SK-N-SH (cell line): ENCODE results near the gene FGF10.

Experiments used
- CHD2 ChIP-seq: fragments of 150-350 bp; IDR thresholded peaks from 2 replicates; pipeline ENCODE4 v1.6.1; 2018; ENCODE audit warnings: low read length; ENCODE audit not compliant: partially characterized antibody
- EP300 ChIP-seq, 2 experiments: IDR thresholded peaks; 2 replicates each; pipeline versions ENCODE4 v1.4.0 to v1.6.1; 2012; ENCODE audit warnings: borderline replicate concordance in 1 of 2, low read depth in 1 of 2, low read length in 1 of 2
- EZH2phosphoT487 ChIP-seq: fragments of 200-600 bp; sonication (generic); IDR thresholded peaks from 2 replicates; pipeline ENCODE4 v1.6.1; 2017; ENCODE audit warnings: low read depth, mixed run types, mild to moderate bottlenecking, antibody characterized with exemption, moderate library complexity, borderline replicate concordance
- NFIC ChIP-seq: IDR thresholded peaks from 2 replicates; pipeline ENCODE4 v1.4.0; 2012; ENCODE audit warnings: borderline replicate concordance
- POLR2AphosphoS5 ChIP-seq: IDR thresholded peaks from 2 replicates; pipeline ENCODE4 v1.6.1; 2012; ENCODE audit warnings: low read depth, low read length
- RCOR1 ChIP-seq: fragments of 150-350 bp; IDR thresholded peaks from 2 replicates; pipeline ENCODE4 v1.6.1; 2017; ENCODE audit warnings: antibody characterized with exemption, low read length
- RFX5 ChIP-seq: IDR thresholded peaks from 2 replicates; pipeline ENCODE4 v1.6.1; 2012; ENCODE audit warnings: mild to moderate bottlenecking, improper control_type of control experiment, low read length
- TCF12 ChIP-seq: IDR thresholded peaks from 2 replicates; pipeline ENCODE4 v1.4.0; 2012
- TEAD4 ChIP-seq: IDR thresholded peaks from 2 replicates; pipeline ENCODE4 v1.4.0; 2012; ENCODE audit warnings: mild to moderate bottlenecking, borderline replicate concordance; ENCODE audit not compliant: insufficient read depth
- TF ChIP-seq, protein P1 (sequence below): IDR thresholded peaks from 2 replicates; pipeline ENCODE4 v1.4.0; 2012; ENCODE audit warnings: low read depth
- TF ChIP-seq, protein P2 (sequence below): IDR thresholded peaks from 2 replicates; pipeline ENCODE4 v1.6.1; 2012; ENCODE audit warnings: mild to moderate bottlenecking, low read depth, low read length, moderate library complexity
- TF ChIP-seq, protein P3 (sequence below): fragments of 200-600 bp; sonication (generic); IDR thresholded peaks from 2 replicates; pipeline ENCODE4 v1.6.1; 2017; ENCODE audit warnings: antibody characterized with exemption, mild to moderate bottlenecking, moderate library complexity
- TF ChIP-seq, protein P4 (sequence below): fragments of 150-350 bp; IDR thresholded peaks from 2 replicates; pipeline ENCODE4 v1.6.1; 2017; ENCODE audit warnings: antibody characterized with exemption, low read length, low read depth, borderline replicate concordance

DNA sequence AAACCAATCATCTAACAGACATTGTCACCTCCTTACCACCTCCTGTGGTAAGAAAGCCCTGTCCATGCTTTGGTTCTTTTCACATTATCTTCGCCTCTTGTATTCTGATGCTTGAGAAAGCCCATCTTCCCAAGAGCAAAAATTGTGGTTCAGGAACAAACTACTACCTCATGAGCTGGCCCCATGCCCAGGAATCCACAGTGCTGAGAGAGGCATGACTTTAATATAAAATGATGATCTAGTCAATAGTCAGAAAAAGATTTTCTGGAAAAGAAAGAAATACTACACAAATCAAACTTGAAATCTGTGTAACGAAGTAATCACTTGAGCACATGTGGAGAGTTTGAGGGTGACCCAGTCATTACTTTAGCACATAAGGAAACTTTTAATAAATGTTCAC lies 94.7 kb downstream of the FGF10 start:
- TF ChIP-seq RFX5 (no peak), EZH2phosphoT487 (no peak), TEAD4 (no peak), POLR2AphosphoS5 (no peak), TCF12 (no peak), RCOR1 (no peak), EP300 (IDR thresholded peaks at IDR 0.05; ENCODE audit: borderline replicate concordance in 1 of 2, low read depth in 1 of 2, low read length in 1 of 2) (no peak), NFIC (no peak), CHD2 (no peak)
- TF ChIP-seq, protein P1, sequence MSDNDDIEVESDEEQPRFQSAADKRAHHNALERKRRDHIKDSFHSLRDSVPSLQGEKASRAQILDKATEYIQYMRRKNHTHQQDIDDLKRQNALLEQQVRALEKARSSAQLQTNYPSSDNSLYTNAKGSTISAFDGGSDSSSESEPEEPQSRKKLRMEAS, result no peak
- TF ChIP-seq, protein P2, sequence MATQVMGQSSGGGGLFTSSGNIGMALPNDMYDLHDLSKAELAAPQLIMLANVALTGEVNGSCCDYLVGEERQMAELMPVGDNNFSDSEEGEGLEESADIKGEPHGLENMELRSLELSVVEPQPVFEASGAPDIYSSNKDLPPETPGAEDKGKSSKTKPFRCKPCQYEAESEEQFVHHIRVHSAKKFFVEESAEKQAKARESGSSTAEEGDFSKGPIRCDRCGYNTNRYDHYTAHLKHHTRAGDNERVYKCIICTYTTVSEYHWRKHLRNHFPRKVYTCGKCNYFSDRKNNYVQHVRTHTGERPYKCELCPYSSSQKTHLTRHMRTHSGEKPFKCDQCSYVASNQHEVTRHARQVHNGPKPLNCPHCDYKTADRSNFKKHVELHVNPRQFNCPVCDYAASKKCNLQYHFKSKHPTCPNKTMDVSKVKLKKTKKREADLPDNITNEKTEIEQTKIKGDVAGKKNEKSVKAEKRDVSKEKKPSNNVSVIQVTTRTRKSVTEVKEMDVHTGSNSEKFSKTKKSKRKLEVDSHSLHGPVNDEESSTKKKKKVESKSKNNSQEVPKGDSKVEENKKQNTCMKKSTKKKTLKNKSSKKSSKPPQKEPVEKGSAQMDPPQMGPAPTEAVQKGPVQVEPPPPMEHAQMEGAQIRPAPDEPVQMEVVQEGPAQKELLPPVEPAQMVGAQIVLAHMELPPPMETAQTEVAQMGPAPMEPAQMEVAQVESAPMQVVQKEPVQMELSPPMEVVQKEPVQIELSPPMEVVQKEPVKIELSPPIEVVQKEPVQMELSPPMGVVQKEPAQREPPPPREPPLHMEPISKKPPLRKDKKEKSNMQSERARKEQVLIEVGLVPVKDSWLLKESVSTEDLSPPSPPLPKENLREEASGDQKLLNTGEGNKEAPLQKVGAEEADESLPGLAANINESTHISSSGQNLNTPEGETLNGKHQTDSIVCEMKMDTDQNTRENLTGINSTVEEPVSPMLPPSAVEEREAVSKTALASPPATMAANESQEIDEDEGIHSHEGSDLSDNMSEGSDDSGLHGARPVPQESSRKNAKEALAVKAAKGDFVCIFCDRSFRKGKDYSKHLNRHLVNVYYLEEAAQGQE, result no peak
- TF ChIP-seq, protein P3, sequence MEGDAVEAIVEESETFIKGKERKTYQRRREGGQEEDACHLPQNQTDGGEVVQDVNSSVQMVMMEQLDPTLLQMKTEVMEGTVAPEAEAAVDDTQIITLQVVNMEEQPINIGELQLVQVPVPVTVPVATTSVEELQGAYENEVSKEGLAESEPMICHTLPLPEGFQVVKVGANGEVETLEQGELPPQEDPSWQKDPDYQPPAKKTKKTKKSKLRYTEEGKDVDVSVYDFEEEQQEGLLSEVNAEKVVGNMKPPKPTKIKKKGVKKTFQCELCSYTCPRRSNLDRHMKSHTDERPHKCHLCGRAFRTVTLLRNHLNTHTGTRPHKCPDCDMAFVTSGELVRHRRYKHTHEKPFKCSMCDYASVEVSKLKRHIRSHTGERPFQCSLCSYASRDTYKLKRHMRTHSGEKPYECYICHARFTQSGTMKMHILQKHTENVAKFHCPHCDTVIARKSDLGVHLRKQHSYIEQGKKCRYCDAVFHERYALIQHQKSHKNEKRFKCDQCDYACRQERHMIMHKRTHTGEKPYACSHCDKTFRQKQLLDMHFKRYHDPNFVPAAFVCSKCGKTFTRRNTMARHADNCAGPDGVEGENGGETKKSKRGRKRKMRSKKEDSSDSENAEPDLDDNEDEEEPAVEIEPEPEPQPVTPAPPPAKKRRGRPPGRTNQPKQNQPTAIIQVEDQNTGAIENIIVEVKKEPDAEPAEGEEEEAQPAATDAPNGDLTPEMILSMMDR, result no peak
- TF ChIP-seq, protein P4, sequence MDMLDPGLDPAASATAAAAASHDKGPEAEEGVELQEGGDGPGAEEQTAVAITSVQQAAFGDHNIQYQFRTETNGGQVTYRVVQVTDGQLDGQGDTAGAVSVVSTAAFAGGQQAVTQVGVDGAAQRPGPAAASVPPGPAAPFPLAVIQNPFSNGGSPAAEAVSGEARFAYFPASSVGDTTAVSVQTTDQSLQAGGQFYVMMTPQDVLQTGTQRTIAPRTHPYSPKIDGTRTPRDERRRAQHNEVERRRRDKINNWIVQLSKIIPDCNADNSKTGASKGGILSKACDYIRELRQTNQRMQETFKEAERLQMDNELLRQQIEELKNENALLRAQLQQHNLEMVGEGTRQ, result no peak
